Measurements from ENCODE around the gene DNPH1. TPM values are rescaled to one million over a fixed set of nuclear protein-coding genes. Genes with fewer than 3 reads are reported as not detected.

Gene DNPH1
- total RNA-seq, 1 experiment from 2014 or later = 102 TPM

GRCh38 chr6:43246301-43247113 lies 17.2 kb upstream of the DNPH1 start:
- no peak for DNase-seq (ENCODE audit: low read depth)

- no peak for DNase-seq (ENCODE audit: low read depth)
These were observed 14.5 kb upstream of the DNPH1 start for GRCh38 chr6:43243664-43244321.

- no peak for DNase-seq (ENCODE audit: low read depth)
These were observed 13.8 kb upstream of the DNPH1 start, which contains the start of gene TTBK1 for GRCh38 chr6:43242908-43243663. Gene TTBK1, plus strand, starts transcription at chr6:43243481. Its CDS starts 3,180 bp downstream, at chr6:43246661.

GRCh38 chr6:43241446-43241845 lies 12.2 kb upstream of the DNPH1 start:
- no peak for DNase-seq (ENCODE audit: low read depth)

- no peak for DNase-seq (ENCODE audit: low read depth)
These were observed 11.7 kb upstream of the DNPH1 start for GRCh38 chr6:43240950-43241349.

- DNase-seq (ENCODE audit: low read depth) = no peak
These were observed 9.8 kb upstream of the DNPH1 start for GRCh38 chr6:43239054-43239453.

GRCh38 chr6:43235841-43236240 lies 6.6 kb upstream of the DNPH1 start:
- no peak for DNase-seq (ENCODE audit: low read depth)

- DNase-seq (ENCODE audit: low read depth) = no peak
These were observed 2.6 kb upstream of the DNPH1 start for GRCh38 chr6:43231735-43232450.

- no peak for DNase-seq (ENCODE audit: low read depth)
These were observed 1.8 kb upstream of the DNPH1 start for GRCh38 chr6:43231053-43231452.

GRCh38 chr6:43229803-43230620 lies 731 bp upstream of the DNPH1 start:
- DNase-seq (ENCODE audit: low read depth) = no peak

GRCh38 chr6:43226192-43226851 lies 3.0 kb downstream of the DNPH1 start:
- no peak for DNase-seq (ENCODE audit: low read depth)

- no peak for DNase-seq (ENCODE audit: low read depth)
These were observed 6.1 kb downstream of the DNPH1 start for GRCh38 chr6:43223175-43223574.

- DNase-seq (ENCODE audit: low read depth) = no peak
These were observed 6.7 kb downstream of the DNPH1 start for GRCh38 chr6:43222418-43223059.

- no peak for DNase-seq (ENCODE audit: low read depth)
These were observed 8.0 kb downstream of the DNPH1 start for GRCh38 chr6:43221046-43221972.

GRCh38 chr6:43220439-43220951 lies 8.8 kb downstream of the DNPH1 start:
- no peak for DNase-seq (ENCODE audit: low read depth)

GRCh38 chr6:43219814-43220213 lies 9.5 kb downstream of the DNPH1 start:
- no peak for DNase-seq (ENCODE audit: low read depth)

- no peak for DNase-seq (ENCODE audit: low read depth)
These were observed 10.2 kb downstream of the DNPH1 start for GRCh38 chr6:43219119-43219518.

- no peak for DNase-seq (ENCODE audit: low read depth)
These were observed 11.9 kb downstream of the DNPH1 start for GRCh38 chr6:43217351-43217750.

Data from LHCN-M2 (cell line).